HepG2 (cell line): ENCODE results near the gene SRBD1. TPM values are rescaled to one million over a fixed set of nuclear protein-coding genes. Genes with fewer than 3 reads are reported as not detected.

ENCODE experiments used
- ARHGAP35 ChIP-seq: sonication (generic); formaldehyde crosslinking; IDR thresholded peaks from 2 replicates; pipeline ENCODE4 v1.9.0; 2022; ENCODE audit warnings: mild to moderate bottlenecking, inconsistent platforms, moderate library complexity, missing genetic modification reagents, borderline replicate concordance
- BORCS8-MEF2B ChIP-seq: sonication (generic); formaldehyde crosslinking; IDR thresholded peaks from 2 replicates; pipeline ENCODE4 v1.8.0; 2022; ENCODE audit warnings: mild to moderate bottlenecking, missing genetic modification reagents
- CBX1 ChIP-seq: IDR thresholded peaks from one replicate; pipeline ENCODE4 v1.6.1; 2016; ENCODE audit warnings: antibody characterized with exemption, low read depth
- FOXA3 ChIP-seq: IDR thresholded peaks from 2 replicates; pipeline ENCODE4 v1.6.1; 2016; ENCODE audit warnings: missing genetic modification reagents, missing compliant biosample characterization
- HDAC1 ChIP-seq: sonication (generic); formaldehyde crosslinking; IDR thresholded peaks from 2 replicates; pipeline ENCODE4 v1.5.1; 2020; ENCODE audit warnings: mild to moderate bottlenecking, missing genetic modification reagents
- HMGA1 ChIP-seq: sonication (generic); formaldehyde crosslinking; conservative IDR thresholded peaks from 2 replicates; pipeline ENCODE4 v1.4.0; 2020; ENCODE audit warnings: missing genetic modification reagents
- HNRNPL ChIP-seq: fragments of 200-400 bp; formaldehyde crosslinking; IDR thresholded peaks from 2 replicates; pipeline ENCODE4 v1.6.1; 2017; ENCODE audit warnings: mild to moderate bottlenecking, low read depth, low read length
- JARID2 ChIP-seq: sonication (generic); formaldehyde crosslinking; IDR thresholded peaks from 2 replicates; pipeline ENCODE4 v1.8.1; 2023; ENCODE audit warnings: missing genetic modification reagents, inconsistent platforms; ENCODE audit not compliant: insufficient replicate concordance
- PAF1 ChIP-seq: IDR thresholded peaks from 2 replicates; pipeline ENCODE4 v1.6.1; 2016; ENCODE audit warnings: missing genetic modification reagents, missing compliant biosample characterization
- RAD21 ChIP-seq: fragments of 450-650 bp; formaldehyde crosslinking; IDR thresholded peaks from 2 replicates; pipeline ENCODE4 v1.5.0; 2020; ENCODE audit warnings: mild to moderate bottlenecking
- RBM39 ChIP-seq: fragments of 200-400 bp; formaldehyde crosslinking; IDR thresholded peaks from one replicate; pipeline ENCODE4 v1.6.1; 2018; ENCODE audit warnings: antibody characterized with exemption, mild to moderate bottlenecking, low read depth, low read length; ENCODE audit not compliant: poor library complexity, severe bottlenecking
- SIN3B ChIP-seq: fragments of 150-350 bp; IDR thresholded peaks from 2 replicates; pipeline ENCODE4 v1.6.1; 2014; ENCODE audit warnings: low read length
- TBX3 ChIP-seq: fragments of 450-650 bp; IDR thresholded peaks from 2 replicates; pipeline ENCODE4 v1.6.1; 2017; ENCODE audit warnings: antibody characterized with exemption, mild to moderate bottlenecking, inconsistent platforms, borderline replicate concordance
- TRIM24 ChIP-seq: sonication (generic); formaldehyde crosslinking; IDR thresholded peaks from 2 replicates; pipeline ENCODE4 v1.8.0; 2022; ENCODE audit warnings: mild to moderate bottlenecking, missing genetic modification reagents
- ZNF274 ChIP-seq: sonication (generic); formaldehyde crosslinking; IDR thresholded peaks from 2 replicates; pipeline ENCODE4 v1.5.1; 2020; ENCODE audit warnings: mild to moderate bottlenecking, missing genetic modification reagents
- ZNF724P ChIP-seq: sonication (generic); formaldehyde crosslinking; IDR thresholded peaks from 2 replicates; pipeline ENCODE4 v1.8.0; 2022; ENCODE audit warnings: missing genetic modification reagents, borderline replicate concordance
- ZSCAN29 ChIP-seq: sonication (generic); formaldehyde crosslinking; conservative IDR thresholded peaks from 2 replicates; pipeline ENCODE4 v1.4.0; 2020; ENCODE audit warnings: mild to moderate bottlenecking, missing genetic modification reagents
- polyA plus RNA-seq, 8 experiments: library from polyadenylated mRNA; depleted of rRNA in 3 of 8; stranded (reverse) in 7 of 8; unstranded in 1 of 8; fragments of >200 nt; fragmentation: Illumina TruSeq in 4 of 8; extraction: Trizol in 4 of 8; gene quantifications; 2 replicates each; pipeline versions ENCODE4 v1.2.1 to v1.2.3, GENCODE V29; 2011 to 2016; ENCODE audit warnings: low read depth in 4 of 8, missing spikeins in 1 of 8, mixed read lengths in 1 of 8; ENCODE audit not compliant: insufficient read depth in 1 of 8
- total RNA-seq, 5 experiments: library from RNA; depleted of rRNA; stranded (reverse); fragments of >200 nt; fragmentation: Illumina TruSeq; extraction: Trizol; gene quantifications; 2 replicates each; pipeline ENCODE4 v1.2.3, GENCODE V29; 2016; ENCODE audit warnings: low read depth in 1 of 5
- TF ChIP-seq, protein P1 (sequence below): IDR thresholded peaks from 2 replicates; pipeline ENCODE4 v1.6.1; 2012; ENCODE audit warnings: low read length, improper control_type of control experiment
- TF ChIP-seq, protein P2 (sequence below): sonication (generic); formaldehyde crosslinking; IDR thresholded peaks from 2 replicates; pipeline ENCODE4 v1.5.0; 2020; ENCODE audit warnings: missing genetic modification reagents
- TF ChIP-seq, protein P3 (sequence below): sonication (generic); formaldehyde crosslinking; IDR thresholded peaks from 2 replicates; pipeline ENCODE4 v1.4.0; 2020; ENCODE audit warnings: low read depth, mild to moderate bottlenecking, missing genetic modification reagents
- TF ChIP-seq, protein P4 (sequence below): sonication (generic); formaldehyde crosslinking; IDR thresholded peaks from 2 replicates; pipeline ENCODE4 v1.5.0; 2020; ENCODE audit warnings: mild to moderate bottlenecking, missing genetic modification reagents

Gene SRBD1
- total and polyA plus RNA-seq, 2 of the 13 experiments (the other 11 are each of a cell fraction or from before 2014, with no cell fraction given), result 3.2 to 23.9 TPM

DNA sequence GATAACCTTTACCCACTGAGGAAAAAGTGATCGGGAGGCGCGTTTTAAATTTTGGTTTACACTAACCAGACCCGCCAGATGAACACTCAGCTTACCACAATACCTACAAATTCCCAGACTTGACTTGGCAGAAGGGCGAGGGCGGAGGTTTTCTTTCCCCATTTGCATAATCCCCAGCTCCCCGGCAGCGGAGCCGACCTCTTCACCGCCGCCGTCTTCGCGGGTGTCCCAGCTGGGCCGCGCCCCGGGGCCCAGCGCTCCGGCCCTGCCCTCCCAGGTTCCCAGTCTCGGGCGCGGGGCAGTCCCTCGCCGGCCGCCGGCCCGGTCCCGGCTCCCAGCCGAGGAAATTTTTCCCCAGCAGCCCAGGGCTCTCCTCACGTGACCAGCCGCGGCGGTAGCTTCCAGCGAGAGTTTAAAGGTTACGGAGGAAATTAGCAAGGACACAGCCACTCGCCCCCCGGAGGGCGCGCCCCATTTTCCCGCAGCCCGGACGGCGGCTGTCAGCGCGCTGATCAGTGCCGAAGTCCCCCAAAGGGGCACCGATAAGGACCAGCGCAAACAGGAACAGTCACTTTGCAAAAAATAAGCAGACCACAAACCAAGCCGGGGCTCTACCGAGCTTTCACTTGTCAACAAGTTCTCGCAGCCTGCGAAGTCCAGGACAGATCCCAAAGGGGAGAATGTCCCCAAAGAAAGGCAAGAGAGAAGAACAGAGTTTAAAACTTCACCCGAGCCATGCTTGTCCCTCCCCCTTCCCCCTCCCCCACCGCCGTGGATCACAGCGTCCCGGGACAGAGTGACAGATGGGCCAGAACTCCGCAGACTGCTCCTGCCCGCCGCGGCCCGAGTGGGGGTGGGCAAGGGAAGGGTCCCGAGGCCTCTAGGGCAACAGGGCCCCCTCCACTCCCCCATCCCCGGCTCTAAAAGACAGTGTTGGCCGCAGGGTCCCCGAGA lies 39.1 kb upstream of the SRBD1 start (continued):
- TF ChIP-seq, protein P1, sequence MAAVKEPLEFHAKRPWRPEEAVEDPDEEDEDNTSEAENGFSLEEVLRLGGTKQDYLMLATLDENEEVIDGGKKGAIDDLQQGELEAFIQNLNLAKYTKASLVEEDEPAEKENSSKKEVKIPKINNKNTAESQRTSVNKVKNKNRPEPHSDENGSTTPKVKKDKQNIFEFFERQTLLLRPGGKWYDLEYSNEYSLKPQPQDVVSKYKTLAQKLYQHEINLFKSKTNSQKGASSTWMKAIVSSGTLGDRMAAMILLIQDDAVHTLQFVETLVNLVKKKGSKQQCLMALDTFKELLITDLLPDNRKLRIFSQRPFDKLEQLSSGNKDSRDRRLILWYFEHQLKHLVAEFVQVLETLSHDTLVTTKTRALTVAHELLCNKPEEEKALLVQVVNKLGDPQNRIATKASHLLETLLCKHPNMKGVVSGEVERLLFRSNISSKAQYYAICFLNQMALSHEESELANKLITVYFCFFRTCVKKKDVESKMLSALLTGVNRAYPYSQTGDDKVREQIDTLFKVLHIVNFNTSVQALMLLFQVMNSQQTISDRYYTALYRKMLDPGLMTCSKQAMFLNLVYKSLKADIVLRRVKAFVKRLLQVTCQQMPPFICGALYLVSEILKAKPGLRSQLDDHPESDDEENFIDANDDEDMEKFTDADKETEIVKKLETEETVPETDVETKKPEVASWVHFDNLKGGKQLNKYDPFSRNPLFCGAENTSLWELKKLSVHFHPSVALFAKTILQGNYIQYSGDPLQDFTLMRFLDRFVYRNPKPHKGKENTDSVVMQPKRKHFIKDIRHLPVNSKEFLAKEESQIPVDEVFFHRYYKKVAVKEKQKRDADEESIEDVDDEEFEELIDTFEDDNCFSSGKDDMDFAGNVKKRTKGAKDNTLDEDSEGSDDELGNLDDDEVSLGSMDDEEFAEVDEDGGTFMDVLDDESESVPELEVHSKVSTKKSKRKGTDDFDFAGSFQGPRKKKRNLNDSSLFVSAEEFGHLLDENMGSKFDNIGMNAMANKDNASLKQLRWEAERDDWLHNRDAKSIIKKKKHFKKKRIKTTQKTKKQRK, result no peak
- TF ChIP-seq RAD21 (CRISPR knock-in tag), result no peak
- 0 out of 2 replicates have a peak, but pooled peaks have one; percentile 16 for TF ChIP-seq ARHGAP35
- no peak for TF ChIP-seq RBM39
- TF ChIP-seq, protein P2, sequence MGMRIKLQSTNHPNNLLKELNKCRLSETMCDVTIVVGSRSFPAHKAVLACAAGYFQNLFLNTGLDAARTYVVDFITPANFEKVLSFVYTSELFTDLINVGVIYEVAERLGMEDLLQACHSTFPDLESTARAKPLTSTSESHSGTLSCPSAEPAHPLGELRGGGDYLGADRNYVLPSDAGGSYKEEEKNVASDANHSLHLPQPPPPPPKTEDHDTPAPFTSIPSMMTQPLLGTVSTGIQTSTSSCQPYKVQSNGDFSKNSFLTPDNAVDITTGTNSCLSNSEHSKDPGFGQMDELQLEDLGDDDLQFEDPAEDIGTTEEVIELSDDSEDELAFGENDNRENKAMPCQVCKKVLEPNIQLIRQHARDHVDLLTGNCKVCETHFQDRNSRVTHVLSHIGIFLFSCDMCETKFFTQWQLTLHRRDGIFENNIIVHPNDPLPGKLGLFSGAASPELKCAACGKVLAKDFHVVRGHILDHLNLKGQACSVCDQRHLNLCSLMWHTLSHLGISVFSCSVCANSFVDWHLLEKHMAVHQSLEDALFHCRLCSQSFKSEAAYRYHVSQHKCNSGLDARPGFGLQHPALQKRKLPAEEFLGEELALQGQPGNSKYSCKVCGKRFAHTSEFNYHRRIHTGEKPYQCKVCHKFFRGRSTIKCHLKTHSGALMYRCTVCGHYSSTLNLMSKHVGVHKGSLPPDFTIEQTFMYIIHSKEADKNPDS (CRISPR knock-in tag), result no peak
- TF ChIP-seq SIN3B, result no peak
- TF ChIP-seq, protein P3, sequence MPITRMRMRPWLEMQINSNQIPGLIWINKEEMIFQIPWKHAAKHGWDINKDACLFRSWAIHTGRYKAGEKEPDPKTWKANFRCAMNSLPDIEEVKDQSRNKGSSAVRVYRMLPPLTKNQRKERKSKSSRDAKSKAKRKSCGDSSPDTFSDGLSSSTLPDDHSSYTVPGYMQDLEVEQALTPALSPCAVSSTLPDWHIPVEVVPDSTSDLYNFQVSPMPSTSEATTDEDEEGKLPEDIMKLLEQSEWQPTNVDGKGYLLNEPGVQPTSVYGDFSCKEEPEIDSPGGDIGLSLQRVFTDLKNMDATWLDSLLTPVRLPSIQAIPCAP (CRISPR knock-in tag), result no peak
- no peak; the same call in 1 of the 2 replicates for TF ChIP-seq FOXA3
- TF ChIP-seq JARID2 (CRISPR knock-in tag), result no peak
- TF ChIP-seq CBX1, result no peak
- TF ChIP-seq HDAC1, result peak; percentile 65; the same call in 1 of the 2 replicates
- no peak for TF ChIP-seq TRIM24 (CRISPR knock-in tag)
- no peak for TF ChIP-seq BORCS8-MEF2B (CRISPR knock-in tag)
- 0 out of 2 replicates have a peak, but pooled peaks have one; percentile 44 for TF ChIP-seq ZSCAN29
- no peak for TF ChIP-seq TBX3
- no peak for TF ChIP-seq HMGA1 (CRISPR knock-in tag)
- TF ChIP-seq HNRNPL, result no peak
- TF ChIP-seq ZNF274 (CRISPR knock-in tag), result no peak
- no peak for TF ChIP-seq PAF1 (CRISPR knock-in tag)
- TF ChIP-seq, protein P4, sequence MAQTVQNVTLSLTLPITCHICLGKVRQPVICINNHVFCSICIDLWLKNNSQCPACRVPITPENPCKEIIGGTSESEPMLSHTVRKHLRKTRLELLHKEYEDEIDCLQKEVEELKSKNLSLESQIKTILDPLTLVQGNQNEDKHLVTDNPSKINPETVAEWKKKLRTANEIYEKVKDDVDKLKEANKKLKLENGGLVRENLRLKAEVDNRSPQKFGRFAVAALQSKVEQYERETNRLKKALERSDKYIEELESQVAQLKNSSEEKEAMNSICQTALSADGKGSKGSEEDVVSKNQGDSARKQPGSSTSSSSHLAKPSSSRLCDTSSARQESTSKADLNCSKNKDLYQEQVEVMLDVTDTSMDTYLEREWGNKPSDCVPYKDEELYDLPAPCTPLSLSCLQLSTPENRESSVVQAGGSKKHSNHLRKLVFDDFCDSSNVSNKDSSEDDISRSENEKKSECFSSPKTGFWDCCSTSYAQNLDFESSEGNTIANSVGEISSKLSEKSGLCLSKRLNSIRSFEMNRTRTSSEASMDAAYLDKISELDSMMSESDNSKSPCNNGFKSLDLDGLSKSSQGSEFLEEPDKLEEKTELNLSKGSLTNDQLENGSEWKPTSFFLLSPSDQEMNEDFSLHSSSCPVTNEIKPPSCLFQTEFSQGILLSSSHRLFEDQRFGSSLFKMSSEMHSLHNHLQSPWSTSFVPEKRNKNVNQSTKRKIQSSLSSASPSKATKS (CRISPR knock-in tag), result no peak
- TF ChIP-seq ZNF724P (CRISPR knock-in tag), result 0 out of 2 replicates have a peak, but pooled peaks have one; percentile 33
